B cell (primary cell): ENCODE results near the gene LRP1.

Experiments used
- EZH2 ChIP-seq: IDR thresholded peaks from 2 replicates; pipeline ENCODE4 v1.6.1; 2012; ENCODE audit warnings: borderline replicate concordance, low read depth, mild to moderate bottlenecking, moderate library complexity, low read length; ENCODE audit not compliant: insufficient read depth, poor library complexity, severe bottlenecking
- TF ChIP-seq, protein P1 (sequence below): fragments of 200-600 bp; IDR thresholded peaks from one replicate; pipeline ENCODE4 v1.8.0; 2022; ENCODE audit warnings: antibody characterized with exemption, mild to moderate bottlenecking

DNA sequence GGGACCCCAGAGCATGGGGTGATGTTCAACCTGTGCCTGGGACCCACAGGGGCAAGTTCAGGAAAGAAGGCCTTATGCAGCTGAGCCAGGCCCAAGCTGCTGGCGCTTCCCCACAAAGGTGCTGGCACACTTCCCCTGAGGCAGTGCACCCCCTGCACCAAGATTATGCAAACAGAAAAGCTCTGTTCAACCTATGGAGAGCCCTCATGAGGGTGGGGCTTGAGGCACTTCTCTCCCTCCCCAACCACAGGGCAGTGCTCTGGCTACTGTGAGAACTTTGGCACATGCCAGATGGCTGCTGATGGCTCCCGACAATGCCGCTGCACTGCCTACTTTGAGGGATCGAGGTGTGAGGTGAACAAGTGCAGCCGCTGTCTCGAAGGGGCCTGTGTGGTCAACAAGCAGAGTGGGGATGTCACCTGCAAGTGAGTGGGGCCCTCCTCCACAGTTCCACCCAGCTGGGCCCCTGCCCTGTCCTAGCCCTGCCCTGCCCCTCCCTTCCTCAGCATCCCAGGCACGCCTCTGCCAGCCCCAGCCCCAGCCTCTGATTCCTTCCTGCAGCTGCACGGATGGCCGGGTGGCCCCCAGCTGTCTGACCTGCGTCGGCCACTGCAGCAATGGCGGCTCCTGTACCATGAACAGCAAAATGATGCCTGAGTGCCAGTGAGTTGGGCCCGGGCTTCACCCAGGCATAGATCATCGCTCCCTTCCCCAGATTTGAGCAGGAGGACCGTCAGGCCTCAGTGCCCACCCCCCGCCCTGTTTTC is 82.8 kb downstream of the LRP1 start:
- TF ChIP-seq, protein P1, sequence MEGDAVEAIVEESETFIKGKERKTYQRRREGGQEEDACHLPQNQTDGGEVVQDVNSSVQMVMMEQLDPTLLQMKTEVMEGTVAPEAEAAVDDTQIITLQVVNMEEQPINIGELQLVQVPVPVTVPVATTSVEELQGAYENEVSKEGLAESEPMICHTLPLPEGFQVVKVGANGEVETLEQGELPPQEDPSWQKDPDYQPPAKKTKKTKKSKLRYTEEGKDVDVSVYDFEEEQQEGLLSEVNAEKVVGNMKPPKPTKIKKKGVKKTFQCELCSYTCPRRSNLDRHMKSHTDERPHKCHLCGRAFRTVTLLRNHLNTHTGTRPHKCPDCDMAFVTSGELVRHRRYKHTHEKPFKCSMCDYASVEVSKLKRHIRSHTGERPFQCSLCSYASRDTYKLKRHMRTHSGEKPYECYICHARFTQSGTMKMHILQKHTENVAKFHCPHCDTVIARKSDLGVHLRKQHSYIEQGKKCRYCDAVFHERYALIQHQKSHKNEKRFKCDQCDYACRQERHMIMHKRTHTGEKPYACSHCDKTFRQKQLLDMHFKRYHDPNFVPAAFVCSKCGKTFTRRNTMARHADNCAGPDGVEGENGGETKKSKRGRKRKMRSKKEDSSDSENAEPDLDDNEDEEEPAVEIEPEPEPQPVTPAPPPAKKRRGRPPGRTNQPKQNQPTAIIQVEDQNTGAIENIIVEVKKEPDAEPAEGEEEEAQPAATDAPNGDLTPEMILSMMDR: no peak
- TF ChIP-seq EZH2: no peak
